ENCODE data around the gene CAMK1. TPM values are rescaled to one million over a fixed set of nuclear protein-coding genes. Genes with fewer than 3 reads are reported as not detected.
A peak's percentile ranks its signal among the peaks of the same experiment; 100 is the strongest.

Gene CAMK1
- total and polyA plus RNA-seq, 7 donors: 14.0 to 57.8 (median 45.7) TPM

GRCh38 chr3:9761919-9762318 lies 7.8 kb downstream of the CAMK1 start:
- Histone ChIP-seq H3K36me3 (peaks cover 0 to 79% (median 27%) of the 10 kb centered on the region in 4 donors), H3K4me3 (no peak overlapping the region), H3K27me3 (no peaks in the 10 kb centered on the region), H3K4me1 (peaks cover 0 to 3% (median under 1%) of the 10 kb centered on the region in 4 donors), H3K27ac (no peak overlapping the region), H3K9me3 (no peaks in the 10 kb centered on the region)
- WGBS, 2 donors: 94 to 95% methylated on average over 5 of the region's 5 CpGs
- no peak for TF ChIP-seq POLR2A (IDR thresholded peaks at IDR 0.05)
- TF ChIP-seq EP300 (IDR thresholded peaks at IDR 0.05): no peak
- TF ChIP-seq POLR2AphosphoS5 (IDR thresholded peaks at IDR 0.05): no peak
- TF ChIP-seq CTCF (IDR thresholded peaks at IDR 0.05): no peak
- DNase-seq: no peak
- intact Hi-C loops (cut with DNase I): no loop called here

- intact Hi-C loops (cut with DNase I): no loop called here
- no peak overlapping the region for H3K4me3 ChIP-seq
- H3K9me3 ChIP-seq: no peaks in the 10 kb centered on the region
- H3K27ac ChIP-seq: no peak overlapping the region
- DNase-seq: no peak
- 97% methylated on average over 10 of the region's 10 CpGs for WGBS, 2 donors
- TF ChIP-seq EP300 (IDR thresholded peaks at IDR 0.05) (no peak), POLR2A (IDR thresholded peaks at IDR 0.05) (no peak)
- no peaks in the 10 kb centered on the region for H3K4me1 ChIP-seq
- peaks cover 4 to 86% (median 37%) of the 10 kb centered on the region in 4 donors for H3K36me3 ChIP-seq
- H3K27me3 ChIP-seq: no peaks in the 10 kb centered on the region
These were observed 8.8 kb downstream of the CAMK1 start for GRCh38 chr3:9760779-9761505.

- Histone ChIP-seq H3K27ac (no peak overlapping the region), H3K4me3 (no peak overlapping the region), H3K4me1 (peaks cover 0 to 6% (median 0%) of the 10 kb centered on the region in 4 donors), H3K36me3 (peaks cover 12 to 98% (median 46%) of the 10 kb centered on the region in 4 donors), H3K27me3 (no peaks in the 10 kb centered on the region), H3K9me3 (no peaks in the 10 kb centered on the region)
- intact Hi-C loops (cut with DNase I): no loop called here
- DNase-seq: no peak
- no peak for TF ChIP-seq CTCF (IDR thresholded peaks at IDR 0.05)
- no peak for TF ChIP-seq POLR2AphosphoS5 (IDR thresholded peaks at IDR 0.05)
- no peak for TF ChIP-seq POLR2A (IDR thresholded peaks at IDR 0.05)
- WGBS, 2 donors: 92 to 93% methylated on average over 13 of the region's 13 CpGs
These were observed 12.3 kb downstream of the CAMK1 start for GRCh38 chr3:9757427-9757826.

- no peak for TF ChIP-seq CTCF (IDR thresholded peaks at IDR 0.05)
- no peak for TF ChIP-seq POLR2AphosphoS5 (IDR thresholded peaks at IDR 0.05)
- TF ChIP-seq POLR2A (IDR thresholded peaks at IDR 0.05): no peak
- TF ChIP-seq EP300 (IDR thresholded peaks at IDR 0.05): no peak
- Histone ChIP-seq H3K27ac (peak overlapping the region in 2 of 4 donors; percentile 16 to 23), H3K4me1 (peaks cover 0 to 20% (median 19%) of the 10 kb centered on the region in 4 donors), H3K9me3 (no peaks in the 10 kb centered on the region), H3K27me3 (no peaks in the 10 kb centered on the region), H3K4me3 (no peak overlapping the region), H3K36me3 (peaks cover 15 to 84% (median 41%) of the 10 kb centered on the region in 4 donors)
- no peak for DNase-seq
- WGBS, 2 donors: 79% methylated on average over 8 of the region's 8 CpGs
- intact Hi-C loops (cut with DNase I): no loop called here
These were observed 15.1 kb downstream of the CAMK1 start for GRCh38 chr3:9754678-9755077.

- Histone ChIP-seq H3K27me3 (no peaks in the 10 kb centered on the region), H3K4me3 (peak overlapping the region; percentile 57 to 71 (median 70)), H3K9me3 (no peaks in the 10 kb centered on the region), H3K27ac (peak overlapping the region; percentile 85 to 94 (median 92)), H3K36me3 (peaks cover 25 to 72% (median 32%) of the 10 kb centered on the region in 4 donors), H3K4me1 (peaks cover 0 to 35% (median 28%) of the 10 kb centered on the region in 4 donors)
- DNase-seq: no peak
- TF ChIP-seq POLR2A (IDR thresholded peaks at IDR 0.05) (no peak), CTCF (IDR thresholded peaks at IDR 0.05) (no peak), POLR2AphosphoS5 (IDR thresholded peaks at IDR 0.05) (no peak), EP300 (IDR thresholded peaks at IDR 0.05) (no peak)
- intact Hi-C loops (cut with DNase I): loop anchor here (2.0 kb wide), 1 partner anchor 18 kb away; the partner anchor contains the start of gene CAMK1
- WGBS, 2 donors: 17 to 40% methylated on average over 17 of the region's 17 CpGs
These were observed 19.0 kb downstream of the CAMK1 start for GRCh38 chr3:9750556-9751411.
